HG02642 (cell line): Measurements from ENCODE around the gene STMN3.
"Not testable (repeated sequence)": the region's sequence is repeated elsewhere in the genome, so short reads cannot be mapped to it uniquely, and the experiment has no call there.

ENCODE experiments used
- ATAC-seq: cut with Tn5 transposase; IDR thresholded peaks from one replicate; pipeline ENCODE4 v1.9.1; 2021; ENCODE audit warnings: mild to moderate bottlenecking; ENCODE audit not compliant: unreplicated experiment, poor library complexity

STMN3 gene

DNA sequence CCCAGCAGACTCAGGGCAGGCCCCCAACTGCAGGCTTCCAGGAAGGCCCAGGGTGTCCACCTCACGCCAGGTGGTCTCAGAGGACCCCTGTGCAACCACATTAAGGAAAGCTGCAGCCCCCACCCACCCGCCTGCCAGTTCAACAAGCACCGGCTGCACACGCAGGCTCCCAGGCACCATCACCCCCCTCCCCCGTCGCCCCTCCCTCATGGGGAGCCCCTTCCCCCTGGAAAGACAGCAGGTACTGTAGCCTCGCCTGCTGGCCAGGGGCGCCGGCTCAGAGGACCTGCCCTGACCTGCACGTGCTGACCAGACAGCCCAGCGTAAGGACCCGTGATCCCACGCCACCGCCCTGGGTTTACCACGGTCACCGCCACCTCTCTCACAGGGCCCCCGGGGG, 12.5 kb downstream of the STMN3 start:
- not testable (repeated sequence) for ATAC-seq

- no peak for ATAC-seq
Observed at GRCh38 chr20:63640086-63640485, 13.1 kb downstream of the STMN3 start.

GRCh38 chr20:63639093-63639975, 13.9 kb downstream of the STMN3 start:
- no peak for ATAC-seq

DNA sequence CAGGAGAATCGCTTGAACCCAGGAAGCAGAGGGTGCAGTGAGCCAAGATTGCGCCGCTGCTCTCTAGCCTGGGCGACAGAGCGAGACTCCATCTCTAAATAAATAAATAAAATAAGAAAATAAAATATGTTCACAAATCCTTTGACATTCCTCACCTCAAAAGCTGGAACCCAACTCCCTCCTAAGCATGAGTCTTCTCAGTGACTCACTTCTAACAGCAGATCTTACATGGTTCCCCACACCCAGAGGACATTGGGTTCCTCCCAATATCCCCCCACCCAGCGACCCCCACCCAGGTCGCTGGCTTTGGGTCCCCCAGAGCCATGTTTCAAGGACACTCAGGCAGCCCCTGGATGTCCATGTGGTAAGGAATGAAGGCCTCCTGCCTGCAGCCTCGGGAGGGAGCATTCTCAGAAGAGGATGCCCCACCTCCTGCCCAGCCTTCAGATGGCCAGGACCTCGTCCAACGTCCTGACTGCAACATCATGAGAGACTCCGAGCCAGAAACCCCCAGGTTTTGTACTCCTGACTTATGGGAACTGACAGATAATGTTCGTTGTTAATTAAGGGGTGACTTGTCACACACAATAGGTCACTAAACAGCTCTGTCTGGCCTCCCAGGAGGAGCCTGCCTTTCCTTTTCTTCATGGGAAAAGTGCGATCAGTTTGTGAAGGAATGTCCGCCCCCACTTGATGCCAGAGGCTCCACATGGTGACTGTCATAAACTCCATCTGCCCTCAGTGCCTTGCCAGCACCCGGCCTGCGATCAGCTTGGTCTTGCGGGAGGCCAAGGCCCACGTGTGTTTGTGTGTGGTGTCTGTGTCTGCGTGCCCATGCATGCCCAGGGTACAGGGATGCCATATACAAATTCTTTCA, 16.2 kb downstream of the STMN3 start:
- no peak for ATAC-seq

DNA sequence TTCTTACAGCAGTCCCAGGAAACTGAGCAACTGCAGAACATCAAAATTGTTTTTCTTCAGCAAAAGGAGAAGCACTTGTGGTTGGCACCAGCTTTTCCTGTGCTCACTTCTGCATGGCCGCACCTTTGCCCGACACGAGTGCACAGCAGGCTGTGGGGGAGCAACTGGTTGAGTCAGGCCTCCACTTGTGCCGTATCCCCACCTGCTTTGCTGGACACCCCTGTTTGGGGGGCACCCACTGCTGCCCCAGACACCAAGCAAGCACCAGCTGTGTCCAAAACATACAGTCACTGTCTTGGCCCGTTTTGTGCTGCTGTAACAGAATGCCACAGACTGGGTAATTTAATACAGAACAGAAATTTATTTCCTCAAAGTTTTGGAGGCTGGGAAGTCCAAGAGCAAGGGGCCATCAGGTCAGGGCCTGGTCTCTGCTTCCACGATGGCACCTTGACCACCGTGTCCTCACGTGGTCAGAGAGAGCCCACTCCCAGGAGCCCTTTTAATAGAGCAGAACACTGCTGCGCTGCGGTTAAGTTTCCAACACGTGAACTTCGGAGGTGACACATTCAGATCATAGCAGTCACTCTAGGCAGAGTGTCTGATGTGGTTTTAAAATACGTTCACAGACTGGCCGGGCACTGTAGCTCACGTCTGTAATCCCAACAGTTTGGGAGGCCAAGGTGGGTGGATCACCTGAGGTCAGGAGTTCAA, 17.6 kb downstream of the STMN3 start:
- ATAC-seq = no peak

- no peak for ATAC-seq
Observed at GRCh38 chr20:63633732-63634131, 19.5 kb downstream of the STMN3 start.

DNA sequence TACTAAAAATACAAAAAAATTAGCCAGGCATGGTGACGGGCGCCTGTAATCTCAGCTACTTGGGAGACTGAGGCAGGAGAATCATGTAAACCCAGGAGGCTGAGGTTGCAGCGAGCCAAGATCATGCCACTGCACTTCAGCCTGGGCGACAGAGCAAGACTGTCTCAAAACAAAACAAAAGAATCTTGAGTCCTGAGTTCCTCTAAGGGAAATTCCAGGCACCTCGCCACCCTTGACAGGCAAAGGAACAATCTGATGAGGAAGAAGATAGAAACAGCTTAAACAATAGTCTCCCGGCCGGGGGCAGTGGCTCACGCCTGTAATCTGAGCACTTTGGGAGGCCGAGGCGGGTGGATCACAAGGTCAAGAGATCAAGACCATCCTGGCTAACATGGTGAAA, 21.8 kb downstream of the STMN3 start:
- ATAC-seq = not testable (repeated sequence)

GRCh38 chr20:63630956-63631355, 22.3 kb downstream of the STMN3 start:
- not testable (repeated sequence) for ATAC-seq

DNA sequence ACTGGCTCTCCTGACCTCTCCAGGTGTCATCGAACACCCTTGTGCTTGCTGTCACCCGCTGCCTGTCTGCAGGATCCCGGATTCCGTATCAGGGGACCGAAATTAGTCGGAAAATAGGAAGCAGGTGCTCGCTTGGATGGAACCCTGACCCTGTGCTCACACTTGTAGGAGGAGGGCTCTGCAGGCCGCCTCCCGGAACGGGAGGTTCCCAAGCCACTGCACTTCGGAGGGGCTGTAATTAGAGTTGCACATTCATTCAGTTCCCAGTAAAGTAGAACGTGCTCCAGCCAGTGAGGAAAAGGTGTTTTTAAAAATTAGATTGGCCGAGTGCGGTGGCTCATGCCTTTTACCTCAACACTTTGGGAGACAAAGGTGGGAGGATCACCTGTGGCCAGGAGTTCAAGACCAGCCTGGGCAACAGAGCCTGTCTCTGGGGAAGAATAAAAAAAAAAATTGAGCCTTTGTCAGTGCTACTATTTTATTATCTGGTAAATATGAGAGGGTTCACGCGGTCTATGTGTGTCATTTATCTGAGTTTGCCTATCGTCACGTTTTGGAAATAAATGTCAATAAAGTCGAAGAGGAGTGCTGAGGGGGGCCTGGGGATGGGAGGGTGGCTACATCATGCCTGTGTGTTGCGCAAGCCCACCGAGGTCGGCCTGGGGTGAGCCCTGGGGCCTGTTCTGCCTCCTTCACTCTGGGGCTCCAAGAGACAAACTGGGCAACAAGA, 24.8 kb downstream of the STMN3 start:
- ATAC-seq = no peak

DNA sequence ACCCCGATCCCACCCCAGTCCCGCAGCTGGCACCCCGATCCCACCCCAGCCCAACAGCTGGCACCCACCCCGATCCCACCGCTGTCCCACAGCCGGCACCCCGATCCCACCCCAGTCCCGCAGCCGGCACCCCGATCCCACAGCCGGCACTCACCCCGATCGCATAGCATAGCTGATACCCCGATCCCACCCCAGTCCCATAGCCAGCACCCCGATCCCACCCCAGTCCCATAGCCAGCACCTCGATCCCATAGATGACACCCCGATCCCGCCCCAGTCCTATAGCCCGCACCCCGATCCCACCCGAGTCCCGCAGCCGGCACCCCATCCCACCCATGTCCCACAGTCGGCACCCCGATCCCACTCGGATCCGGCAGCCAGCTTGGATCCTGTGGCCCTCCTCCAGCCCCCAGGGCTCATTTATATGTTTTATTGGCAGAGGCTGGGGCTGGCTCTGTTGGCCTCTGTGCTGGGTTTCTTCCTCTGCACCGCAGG, 25.4 kb downstream of the STMN3 start:
- no peak for ATAC-seq

DNA sequence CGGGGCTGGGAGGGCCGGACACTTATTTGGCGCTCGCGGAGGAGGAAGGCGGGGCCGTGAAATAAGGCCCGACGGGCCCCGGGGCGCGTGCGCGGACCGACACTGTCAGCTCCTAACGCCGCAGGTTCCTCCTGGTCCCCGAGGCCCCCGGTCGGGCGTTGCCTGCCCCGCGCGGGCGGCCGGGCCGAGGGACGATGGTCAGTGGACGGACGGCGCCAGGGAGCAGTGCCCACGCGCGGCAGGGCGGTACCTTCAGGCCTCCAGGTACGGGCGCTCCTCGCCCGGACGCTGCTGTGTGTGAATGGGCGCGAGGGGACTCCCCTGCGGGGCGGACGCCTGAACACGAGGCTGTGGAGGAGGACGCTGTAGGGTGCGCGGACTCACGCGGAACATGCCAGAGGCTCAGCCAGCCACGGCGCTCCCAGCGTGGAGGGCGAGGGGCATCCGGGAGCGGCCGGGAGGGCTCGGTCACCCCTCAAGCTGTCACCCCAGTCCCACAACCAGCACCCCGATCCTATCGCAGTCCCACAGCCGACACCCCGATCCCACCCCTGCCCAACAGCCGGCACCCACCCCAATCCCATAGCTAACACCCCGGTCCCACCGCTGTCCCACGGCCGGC, 26.0 kb downstream of the STMN3 start:
- ATAC-seq = peak; percentile 87

- peak; percentile 49 for ATAC-seq
Observed at GRCh38 chr20:63626424-63627128, 26.6 kb downstream of the STMN3 start, which contains the start of gene GMEB2. TSS of gene GMEB2 (minus strand) at chr20:63627101. CDS start at chr20:63619397, 7,704 bp downstream.

GRCh38 chr20:63625771-63626423, 27.3 kb downstream of the STMN3 start:
- no peak for ATAC-seq

- no peak for ATAC-seq
Observed at GRCh38 chr20:63624486-63624885, 28.7 kb downstream of the STMN3 start.

- no peak for ATAC-seq
Observed at GRCh38 chr20:63622732-63623131, 30.5 kb downstream of the STMN3 start.

DNA sequence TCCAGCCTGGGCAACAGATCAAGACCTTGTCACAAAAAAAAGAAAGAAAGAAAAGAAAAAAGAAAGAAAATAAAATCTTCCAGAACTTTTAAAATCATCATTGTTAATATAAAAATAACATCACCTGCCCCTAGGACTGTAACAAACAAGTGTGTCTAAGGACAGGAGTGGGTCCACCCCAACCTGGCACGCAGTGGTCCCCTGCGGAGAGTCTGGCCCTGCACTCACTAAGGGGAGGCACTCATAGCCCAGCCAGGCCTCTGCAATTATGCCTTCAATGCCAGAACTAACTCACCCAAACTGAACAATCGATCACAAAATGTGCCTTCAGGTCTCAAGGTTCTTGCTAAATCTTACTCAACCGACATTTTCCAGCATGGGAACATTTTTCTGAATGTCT, 31.1 kb downstream of the STMN3 start:
- ATAC-seq = no peak

- no peak for ATAC-seq
Observed at GRCh38 chr20:63620991-63621390, 32.2 kb downstream of the STMN3 start.

- no peak for ATAC-seq
Observed at GRCh38 chr20:63619505-63619904, 33.7 kb downstream of the STMN3 start.
